Ascending aorta (tissue), 2 donors: Measurements from ENCODE around the gene PTPN18. TPM values are rescaled to one million over a fixed set of nuclear protein-coding genes. Genes with fewer than 3 reads are reported as not detected.

Source experiments
- DNase-seq, 2 donors: peaks; one replicate each; pipeline ENCODE4 v3.0.0-alpha.2; 2019; ENCODE audit warnings: low spot score in 2 of 2
- H3K27ac ChIP-seq, 2 donors: fragments of 200-600 bp; sonication (generic); one replicate each; pipeline ENCODE4 v1.5.1; 2016 to 2017; ENCODE audit warnings: mild to moderate bottlenecking in 1 of 2
- H3K27me3 ChIP-seq: fragments of 200-600 bp; sonication (generic); one replicate; pipeline ENCODE4 v1.5.1; 2017
- H3K36me3 ChIP-seq, 2 donors: fragments of 200-600 bp; sonication (generic); one replicate each; pipeline ENCODE4 v1.5.1; 2016
- H3K4me1 ChIP-seq, 2 donors: fragments of 200-600 bp; sonication (generic); one replicate each; pipeline ENCODE4 v1.5.1; 2016 to 2017; ENCODE audit warnings: mild to moderate bottlenecking in 1 of 2
- H3K4me3 ChIP-seq, 2 donors: fragments of 200-600 bp; sonication (generic); one replicate each; pipeline ENCODE4 v1.5.1; 2016 to 2017; ENCODE audit warnings: mild to moderate bottlenecking in 1 of 2
- H3K9me3 ChIP-seq, 2 donors: fragments of 200-600 bp; sonication (generic); one replicate each; pipeline ENCODE4 v1.5.1; 2016
- CTCF ChIP-seq, 3 experiments: fragments of 200-600 bp in 2 of 3; fragments of 450-650 bp in 1 of 3; sonication (generic) in 2 of 3; IDR thresholded peaks; one replicate each; pipeline ENCODE4 v1.5.1; 2016 to 2019; ENCODE audit warnings: antibody characterized with exemption in 3 of 3, mild to moderate bottlenecking in 1 of 3, moderate library complexity in 1 of 3
- intact Hi-C: fragments of 100-400 bp; cut with DNase I; formaldehyde crosslinking; loops from one replicate; pipeline ENCODE4 v1.15.1; 2023
- total RNA-seq: library from RNA; depleted of rRNA; stranded (reverse); fragments of >200 nt; gene quantifications from one replicate; pipeline ENCODE4 v1.1.0, GENCODE V29; 2016

Gene PTPN18
- total RNA-seq, 1 donor from 2014 or later, result 21.0 TPM

DNA sequence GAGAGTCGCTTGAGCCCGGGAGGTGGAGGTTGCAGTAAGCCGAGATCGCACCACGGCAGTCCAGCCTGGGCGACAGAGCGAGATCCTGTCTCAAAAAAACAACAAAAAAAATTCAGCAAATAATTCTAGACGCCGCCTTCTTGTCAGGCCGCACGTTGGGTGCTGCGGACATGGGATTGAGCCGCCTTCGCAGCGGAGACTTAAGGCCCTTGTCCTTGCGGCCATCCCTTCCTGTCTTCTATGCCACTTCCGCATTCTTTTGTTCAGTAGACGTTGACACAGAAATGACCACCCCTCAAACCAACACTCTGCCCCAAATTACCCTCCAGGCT, 15.8 kb downstream of the PTPN18 start:
- DNase-seq, result no peak
- intact Hi-C loops, result loop anchor here (1.0 to 10.0 kb wide), 4 partner anchors 16 to 1123 kb away; partner anchors contain the start of genes IMP4 and MZT2A
- Histone ChIP-seq H3K4me3 (peak overlapping the region; percentile 82 to 94), H3K4me1 (peaks cover 0 to 16% of the 10 kb centered on the region in 2 donors), H3K9me3 (no peaks in the 10 kb centered on the region), H3K36me3 (peaks cover 0 to 16% of the 10 kb centered on the region in 2 donors), H3K27me3 (no peaks in the 10 kb centered on the region), H3K27ac (peak overlapping the region; percentile 73 to 89)
- no peak for TF ChIP-seq CTCF (IDR thresholded peaks at IDR 0.05)

GRCh38 chr2:130372055-130372832, 16.4 kb downstream of the PTPN18 start:
- no peaks in the 10 kb centered on the region for H3K9me3 ChIP-seq
- peak; percentile 38 to 94 for DNase-seq
- no peaks in the 10 kb centered on the region for H3K27me3 ChIP-seq
- H3K4me3 ChIP-seq, result peak overlapping the region; percentile 82 to 94
- H3K4me1 ChIP-seq, result peaks cover 0 to 16% of the 10 kb centered on the region in 2 donors
- peaks cover 0 to 16% of the 10 kb centered on the region in 2 donors for H3K36me3 ChIP-seq
- peak overlapping the region; percentile 73 to 89 for H3K27ac ChIP-seq
- peak; percentile 86 to 93 (median 87) for TF ChIP-seq CTCF (IDR thresholded peaks at IDR 0.05)
- intact Hi-C loops, result loop anchor here (1.0 to 10.0 kb wide), 4 partner anchors 17 to 1123 kb away; partner anchors contain the start of genes IMP4 and MZT2A

DNA sequence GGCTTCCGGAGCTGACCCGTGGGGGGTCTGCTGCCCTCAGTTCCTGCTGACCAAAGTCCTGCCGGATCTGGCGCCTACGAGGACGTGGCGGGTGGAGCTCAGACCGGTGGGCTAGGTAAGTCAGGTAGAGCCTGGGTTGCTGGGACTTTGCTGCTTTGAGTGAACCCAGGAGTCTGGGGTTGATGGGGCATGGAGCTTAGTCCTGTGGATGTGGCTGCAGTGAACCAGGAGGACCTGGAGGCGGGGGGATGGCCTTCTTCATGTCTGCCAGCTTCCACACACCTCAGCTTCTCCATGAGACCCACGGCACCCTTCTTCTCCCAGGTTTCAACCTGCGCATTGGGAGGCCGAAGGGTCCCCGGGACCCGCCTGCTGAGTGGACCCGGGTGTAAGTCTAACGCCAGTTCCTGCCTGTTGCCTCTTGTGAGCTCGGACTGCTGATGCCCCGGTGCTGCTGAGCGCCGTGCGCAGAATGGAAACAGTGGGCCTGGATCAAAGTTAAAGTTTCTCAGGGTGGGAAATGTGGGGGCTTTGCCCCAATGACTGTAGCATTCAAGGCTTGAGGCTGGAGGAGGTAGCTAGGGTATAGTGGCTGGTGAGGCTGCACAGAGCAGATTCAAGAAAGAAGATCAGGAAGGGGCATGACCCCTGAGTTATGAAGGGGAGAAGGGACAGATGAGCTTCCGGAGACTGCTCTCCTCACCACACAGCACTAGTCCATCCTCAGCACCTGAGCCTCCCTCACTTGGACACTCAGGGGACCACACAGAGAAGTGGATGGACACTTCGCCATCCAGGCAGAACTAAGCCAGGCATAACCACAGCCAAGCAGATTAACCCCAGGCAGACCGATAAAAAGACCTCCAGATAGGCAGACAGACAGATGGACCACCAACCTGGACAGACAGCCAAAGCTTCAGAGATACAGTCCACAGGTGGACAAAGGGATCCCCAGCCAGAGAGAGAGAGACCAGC, 17.3 kb downstream of the PTPN18 start:
- H3K4me1 ChIP-seq, result peaks cover 0 to 16% of the 10 kb centered on the region in 2 donors
- intact Hi-C loops, result loop anchor here (1.0 to 10.0 kb wide), 4 partner anchors 18 to 1122 kb away; partner anchors contain the start of genes IMP4 and MZT2A
- TF ChIP-seq CTCF (IDR thresholded peaks at IDR 0.05), result no peak
- peaks cover 0 to 16% of the 10 kb centered on the region in 2 donors for H3K36me3 ChIP-seq
- H3K27ac ChIP-seq, result peak overlapping the region; percentile 73 to 89
- peak in 1 of 2 donors; percentile 55 for DNase-seq
- peak overlapping the region; percentile 82 to 94 for H3K4me3 ChIP-seq
- H3K27me3 ChIP-seq, result no peaks in the 10 kb centered on the region
- H3K9me3 ChIP-seq, result no peaks in the 10 kb centered on the region

DNA sequence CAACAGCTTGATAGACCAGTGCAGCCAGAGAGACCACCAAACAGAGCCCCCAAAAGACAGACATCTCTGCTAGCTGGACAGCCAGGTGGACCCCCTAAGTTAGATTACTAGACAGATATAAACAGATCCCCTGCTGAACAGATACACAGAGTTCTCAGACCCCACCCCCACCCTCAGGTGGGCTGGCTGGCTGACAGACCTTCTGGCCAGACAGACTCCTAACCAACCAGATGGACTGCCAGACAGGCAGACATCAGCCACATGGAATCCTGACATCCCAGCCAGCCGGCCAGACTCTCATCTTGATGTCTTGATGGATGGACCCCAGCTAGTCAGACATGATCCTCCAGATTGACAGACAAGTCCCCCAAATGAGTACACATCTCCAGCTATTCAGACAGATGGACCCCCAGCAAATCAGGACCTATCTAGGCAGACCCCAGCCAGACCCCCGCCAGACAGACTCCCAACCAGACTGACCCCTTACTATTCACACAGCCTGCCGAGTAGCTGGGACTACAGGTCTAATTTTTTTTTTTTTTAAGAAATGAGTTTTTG, 18.0 kb downstream of the PTPN18 start:
- H3K4me1 ChIP-seq, result peaks cover 0 to 16% of the 10 kb centered on the region in 2 donors
- TF ChIP-seq CTCF (IDR thresholded peaks at IDR 0.05), result no peak
- H3K27me3 ChIP-seq, result no peaks in the 10 kb centered on the region
- no peaks in the 10 kb centered on the region for H3K9me3 ChIP-seq
- peak overlapping the region in 1 of 2 donors; percentile 82 for H3K4me3 ChIP-seq
- peak overlapping the region in 1 of 2 donors; percentile 73 for H3K27ac ChIP-seq
- peak in 1 of 2 donors; percentile 54 for DNase-seq
- peaks cover 0 to 16% of the 10 kb centered on the region in 2 donors for H3K36me3 ChIP-seq
- intact Hi-C loops, result loop anchor here (2.0 to 10.0 kb wide), 2 partner anchors 17 to 1121 kb away; partner anchors contain the start of gene MZT2A
